Astrocyte of the spinal cord (primary cell): ENCODE data around the gene DEPP1.

Source experiments
- DNase-seq: peaks from one replicate; pipeline ENCODE4 v3.0.0; 2011; ENCODE audit warnings: low read depth, low spot score
- H3K4me3 ChIP-seq: 2 replicates; pipeline ENCODE4 v1.5.1; 2011; ENCODE audit warnings: low read depth, mild to moderate bottlenecking, low read length, moderate library complexity
- CTCF ChIP-seq: IDR thresholded peaks from 2 replicates; pipeline ENCODE4 v1.5.1; 2012; ENCODE audit warnings: low read depth, mild to moderate bottlenecking, low read length, inconsistent platforms
- in situ Hi-C: cut with HindIII; loops from 2 replicates; pipeline ENCODE4 v1.10.0; 2017; ENCODE audit warnings: low sequenced_read_pairs

The DEPP1 gene

GRCh38 chr10:44970812-44971395 lies 7.7 kb downstream of the DEPP1 start:
- H3K4me3 ChIP-seq: no peak overlapping the region
- no peak for TF ChIP-seq CTCF
- in situ Hi-C loops: no loop called here
- DNase-seq: no peak

GRCh38 chr10:44969854-44970253 lies 8.8 kb downstream of the DEPP1 start:
- in situ Hi-C loops: no loop called here
- DNase-seq: no peak
- no peak for TF ChIP-seq CTCF

DNA sequence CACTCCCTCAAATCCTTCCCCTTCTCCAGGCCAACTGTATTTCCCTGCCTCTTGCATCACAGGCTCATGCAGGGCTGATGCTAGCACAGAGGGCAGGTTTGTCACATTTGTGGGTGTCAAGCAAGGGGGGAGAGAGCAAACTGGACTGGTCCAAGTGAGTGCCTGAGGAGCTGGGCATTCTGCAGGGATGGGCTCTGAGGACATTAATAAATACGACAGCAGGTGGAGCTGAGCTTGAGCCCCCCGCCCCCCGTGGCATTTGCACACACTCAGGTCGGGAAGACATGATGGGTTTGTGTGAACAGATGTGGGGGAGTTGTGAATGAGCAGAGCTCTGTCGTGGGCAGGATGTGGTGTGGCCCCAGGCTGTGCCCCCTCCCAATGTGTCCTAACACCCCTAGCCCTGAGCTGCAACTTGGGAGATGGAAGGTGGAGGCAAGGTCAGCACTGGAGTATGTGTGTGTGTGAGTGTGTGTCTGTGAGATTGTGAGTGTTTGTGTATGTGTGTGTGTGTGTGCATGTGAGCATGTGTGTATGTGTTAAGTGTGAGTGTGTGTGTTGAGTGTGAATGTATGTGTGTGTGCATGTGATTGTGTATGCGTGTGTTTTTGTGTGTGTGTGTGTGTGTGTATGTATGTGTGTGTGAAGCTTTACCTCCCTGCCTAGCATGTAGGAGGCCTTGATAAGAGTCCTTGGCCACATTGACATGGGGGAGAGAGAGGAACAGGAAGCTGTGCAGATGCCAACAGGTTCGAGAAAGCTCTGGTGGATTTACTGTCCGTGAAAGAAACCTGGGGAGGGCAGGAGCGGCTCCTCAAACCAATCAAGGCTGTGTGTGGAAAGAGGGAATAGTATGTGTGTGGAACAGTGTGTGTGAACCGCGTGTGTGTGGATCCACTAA lies 9.9 kb downstream of the DEPP1 start:
- no peak for DNase-seq
- no peak for TF ChIP-seq CTCF
- H3K4me3 ChIP-seq: no peak overlapping the region
- in situ Hi-C loops: no loop called here

More at GRCh38 chr10:44969854-44970253, 8.8 kb downstream of the DEPP1 start:
- H3K4me3 ChIP-seq: no peak overlapping the region

- in situ Hi-C loops: no loop called here
- H3K4me3 ChIP-seq: no peak overlapping the region
- no peak for TF ChIP-seq CTCF
- no peak for DNase-seq
These were observed 10.5 kb downstream of the DEPP1 start for GRCh38 chr10:44968091-44968490.

DNA sequence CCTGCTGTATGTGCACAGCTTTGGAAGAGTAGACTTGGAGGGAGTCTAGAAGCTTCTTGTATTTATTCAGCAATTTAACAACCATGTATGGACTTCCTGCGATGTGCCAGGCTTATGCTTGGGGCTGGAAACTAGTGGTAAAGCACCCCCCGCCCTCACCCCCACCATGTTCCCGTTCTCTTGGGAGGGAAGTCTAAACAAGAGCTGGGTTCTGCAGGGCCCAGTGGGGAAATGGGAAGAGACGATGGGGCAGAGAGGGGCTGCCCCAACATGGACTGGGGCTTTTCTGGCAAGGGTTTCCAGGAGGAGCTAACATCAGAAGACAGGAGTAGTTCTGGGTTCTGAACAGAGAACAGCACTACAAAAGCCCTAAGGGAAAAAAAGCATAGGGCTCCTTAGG lies 11.0 kb downstream of the DEPP1 start:
- DNase-seq: no peak
- in situ Hi-C loops: no loop called here
- no peak for TF ChIP-seq CTCF
- no peak overlapping the region for H3K4me3 ChIP-seq

- TF ChIP-seq CTCF: no peak
- DNase-seq: no peak
- in situ Hi-C loops: no loop called here
- no peak overlapping the region for H3K4me3 ChIP-seq
These were observed 11.6 kb downstream of the DEPP1 start for GRCh38 chr10:44966816-44967509.
